Activated CD4-positive, alpha-beta T cell treated with anti-CD3 and anti-CD28 coated beads, Interleukin-2, Interleukin-6, amounts not matched to agents 100 ng/mL and 50 ng/mL, durations not matched to agents 16 hours and 8 hours (primary cell): ENCODE measurements around the gene AKR1C2.
"Not testable (repeated sequence)": the region's sequence is repeated elsewhere in the genome, so short reads cannot be mapped to it uniquely, and the experiment has no call there.

Source experiments
- DNase-seq: peaks from one replicate; pipeline ENCODE4 v3.0.0-alpha.2; 2020

AKR1C2 gene

GRCh38 chr10:5003127-5004029, at the start of gene AKR1C2:
TSS of gene AKR1C2 (minus strand) at chr10:5003857. CDS start at chr10:5003835, 22 bp downstream.
- DNase-seq = not testable (repeated sequence)

- not testable (repeated sequence) for DNase-seq
These were observed 49.4 kb upstream of the AKR1C2 start for GRCh38 chr10:5052951-5053500.

GRCh38 chr10:5047912-5048628, 44.4 kb upstream of the AKR1C2 start:
- DNase-seq = no peak

DNA sequence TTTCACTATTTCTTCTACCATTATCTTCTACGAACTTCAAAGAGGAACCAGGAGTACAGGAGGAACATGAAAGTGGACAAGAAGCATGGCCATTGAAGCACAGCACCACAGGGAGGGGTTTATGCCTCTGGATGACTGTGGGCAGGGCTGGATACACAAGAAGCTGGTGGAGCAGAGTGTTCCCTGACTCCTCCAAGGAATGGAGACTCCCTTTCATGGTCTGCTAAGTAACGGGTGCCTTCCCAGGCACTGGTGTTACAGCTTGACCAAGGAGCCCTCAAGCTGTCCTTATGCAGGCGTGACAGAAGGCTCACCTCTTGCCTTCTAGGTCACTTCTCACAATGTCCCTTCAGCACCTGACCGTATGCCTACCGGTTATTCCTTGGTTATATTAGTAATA, 43.4 kb upstream of the AKR1C2 start:
- DNase-seq = not testable (repeated sequence)

- no peak for DNase-seq
These were observed 42.8 kb upstream of the AKR1C2 start for GRCh38 chr10:5046410-5046809.

DNA sequence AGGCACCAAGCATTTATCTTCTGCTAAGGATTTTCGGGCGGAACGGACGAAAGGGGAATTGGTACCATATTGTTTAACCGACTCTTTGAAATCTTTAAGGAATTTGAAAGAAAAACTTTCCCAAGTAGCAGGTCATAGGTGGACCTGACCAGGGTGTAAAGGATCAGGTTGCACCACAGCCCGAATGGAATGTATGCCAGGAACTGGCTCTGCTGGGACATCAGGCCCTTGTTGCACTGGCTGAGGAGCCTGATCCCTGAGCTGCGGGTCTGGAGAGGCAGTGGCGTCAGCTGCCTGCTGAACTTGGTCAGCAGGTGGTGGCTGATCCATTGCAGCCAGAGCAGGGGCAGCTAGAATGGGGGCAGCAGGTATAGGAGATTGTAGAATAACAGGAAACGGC, 41.4 kb upstream of the AKR1C2 start:
- no peak for DNase-seq

GRCh38 chr10:5043716-5044115, 40.1 kb upstream of the AKR1C2 start:
- no peak for DNase-seq

GRCh38 chr10:5042922-5043321, 39.3 kb upstream of the AKR1C2 start:
- DNase-seq = no peak

GRCh38 chr10:5041471-5042023, 37.9 kb upstream of the AKR1C2 start:
- no peak for DNase-seq

- no peak for DNase-seq
These were observed 37.3 kb upstream of the AKR1C2 start for GRCh38 chr10:5040781-5041470.

DNA sequence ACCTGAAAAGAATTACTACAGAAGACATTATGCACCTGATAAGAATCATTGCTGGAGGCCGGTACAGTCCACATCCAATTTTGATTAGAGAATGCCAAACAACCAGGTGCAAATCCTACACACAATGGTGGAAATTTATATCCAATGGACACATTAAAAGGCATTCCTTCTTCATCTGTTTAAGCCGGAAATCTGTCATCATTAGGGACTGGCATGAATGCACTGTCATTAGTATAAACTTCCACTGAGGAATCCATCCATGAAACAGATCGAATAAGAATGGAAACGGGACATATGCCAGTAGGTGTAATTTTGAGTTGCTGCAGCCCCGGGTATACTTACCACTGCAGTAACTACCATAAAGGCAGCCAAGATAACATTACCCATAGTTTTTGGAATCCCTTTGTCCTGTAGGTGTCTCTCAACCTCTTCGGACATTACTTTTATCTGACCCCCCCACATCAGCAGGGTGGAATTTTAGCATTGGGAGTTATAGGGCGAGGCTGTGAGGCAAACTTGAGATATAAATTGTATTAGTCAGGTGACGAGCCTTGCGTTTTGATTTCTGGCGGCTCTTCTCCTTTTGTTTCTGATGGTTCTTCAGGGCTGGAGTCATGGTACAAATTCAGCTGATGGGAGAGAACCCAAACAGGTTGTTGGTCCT, 36.5 kb upstream of the AKR1C2 start:
- DNase-seq = no peak

DNA sequence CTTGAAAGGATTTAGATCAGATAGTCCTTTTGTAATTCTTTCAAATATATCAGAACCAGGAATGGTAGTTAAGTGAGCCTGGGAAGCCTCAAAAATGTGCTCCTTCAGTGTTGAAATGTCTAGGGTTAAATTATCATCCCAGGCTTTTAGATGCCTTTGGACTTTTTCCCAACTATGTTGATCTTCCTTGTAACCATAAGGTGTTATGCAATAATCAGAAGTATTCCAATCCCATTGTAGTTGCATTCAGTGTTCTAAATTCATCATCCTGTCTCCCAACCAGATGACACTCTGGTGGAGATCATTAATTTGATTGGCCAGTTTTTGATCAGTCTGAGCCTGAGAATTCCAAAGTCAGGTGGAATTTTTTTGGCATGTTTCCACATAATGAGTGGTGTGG, 35.1 kb upstream of the AKR1C2 start:
- no peak for DNase-seq

- no peak for DNase-seq
These were observed 34.4 kb upstream of the AKR1C2 start for GRCh38 chr10:5038101-5038500.

DNA sequence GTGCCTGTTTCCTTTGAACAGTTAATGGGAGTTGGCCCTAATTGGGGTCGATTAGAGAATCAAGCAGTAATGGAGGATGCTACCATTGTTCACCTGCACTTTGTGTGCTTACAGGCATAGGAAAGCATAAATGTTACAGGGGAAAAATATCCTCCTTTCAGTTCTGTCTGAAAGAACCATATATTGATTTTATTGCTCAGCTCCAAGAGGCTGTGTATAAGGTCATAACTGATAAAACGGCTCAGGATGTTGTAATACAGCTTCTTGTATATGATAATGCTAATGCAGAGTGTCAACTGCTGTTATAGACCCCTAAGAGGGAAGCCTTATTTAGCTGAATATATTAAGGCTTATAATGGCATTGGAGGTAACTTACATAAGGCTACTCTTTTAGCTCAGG, 32.9 kb upstream of the AKR1C2 start:
- DNase-seq = no peak

DNA sequence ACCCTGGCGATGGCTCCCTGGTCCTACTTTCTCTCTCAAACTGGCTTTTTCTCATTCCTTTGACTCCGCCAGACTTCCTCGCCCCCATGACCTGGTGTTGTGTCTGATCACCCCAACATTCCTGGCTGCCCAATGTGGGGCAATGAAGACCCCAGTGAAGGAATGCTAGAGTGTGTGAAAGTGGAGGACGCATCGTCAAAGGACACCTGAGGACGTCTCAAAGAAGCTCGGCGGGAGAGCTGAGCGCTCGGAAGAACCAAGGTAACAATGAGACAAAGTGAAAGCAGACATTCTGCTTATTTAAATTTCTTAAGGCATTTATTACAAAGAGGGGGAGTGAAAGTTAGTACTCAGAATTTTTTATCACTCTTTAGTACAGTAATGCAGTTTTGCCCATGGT, 31.7 kb upstream of the AKR1C2 start:
- DNase-seq = no peak

- no peak for DNase-seq
These were observed 30.9 kb upstream of the AKR1C2 start for GRCh38 chr10:5034588-5034987.

DNA sequence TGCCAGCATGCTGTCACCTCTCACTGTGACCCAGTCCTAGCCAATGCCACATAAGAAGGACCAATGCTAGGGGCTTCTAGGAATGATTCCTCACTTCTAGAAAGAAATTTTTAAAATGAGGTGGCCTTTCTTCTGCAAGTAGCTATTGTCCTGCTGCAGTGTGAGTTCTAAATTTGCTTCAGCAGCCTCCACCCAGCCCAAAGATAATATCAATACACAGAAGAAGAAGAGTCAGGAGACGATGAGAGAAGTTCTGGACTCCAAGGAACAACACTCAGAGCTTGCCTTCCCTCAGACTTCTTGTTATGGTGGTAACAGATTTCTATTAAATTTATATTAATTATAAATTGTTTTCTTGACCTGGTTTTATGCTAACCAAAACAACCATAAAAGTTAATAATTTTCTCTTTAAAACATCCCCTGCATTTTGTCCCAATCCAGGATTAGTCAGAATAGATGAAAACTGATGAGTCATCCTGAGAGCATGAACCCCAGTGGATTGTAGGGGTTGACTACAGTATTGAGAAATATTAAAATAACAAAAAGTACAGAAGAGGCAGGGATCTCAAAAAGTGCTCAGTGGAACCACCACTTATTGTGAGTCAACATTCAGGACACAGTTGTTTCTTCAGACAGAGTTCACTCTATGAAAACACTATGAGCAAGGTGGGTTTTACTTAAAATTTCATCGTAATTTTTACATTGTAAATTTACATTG, 29.6 kb upstream of the AKR1C2 start:
- DNase-seq = no peak

DNA sequence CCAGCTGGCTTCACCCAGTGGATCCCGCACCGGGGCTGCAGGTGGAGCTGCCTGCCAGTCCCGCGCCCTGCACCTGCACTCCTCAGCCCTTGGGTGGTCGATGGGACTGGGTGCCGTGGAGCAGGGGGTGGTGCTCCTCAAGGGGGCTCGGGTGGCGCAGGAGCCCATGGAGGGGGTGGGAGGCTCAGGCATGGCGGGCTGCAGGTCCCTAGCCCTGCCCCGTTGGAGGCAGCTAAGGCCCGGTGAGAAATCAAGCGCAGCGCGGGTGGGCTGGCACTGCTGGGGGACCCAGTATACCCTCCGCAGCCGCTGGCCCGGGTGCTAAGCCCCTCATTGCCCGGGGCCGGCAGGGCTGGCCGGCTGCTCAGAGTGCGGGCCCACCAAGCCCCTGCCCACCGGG, 28.8 kb upstream of the AKR1C2 start:
- not testable (repeated sequence) for DNase-seq

GRCh38 chr10:5031588-5031987, 27.9 kb upstream of the AKR1C2 start:
- DNase-seq = not testable (repeated sequence)

DNA sequence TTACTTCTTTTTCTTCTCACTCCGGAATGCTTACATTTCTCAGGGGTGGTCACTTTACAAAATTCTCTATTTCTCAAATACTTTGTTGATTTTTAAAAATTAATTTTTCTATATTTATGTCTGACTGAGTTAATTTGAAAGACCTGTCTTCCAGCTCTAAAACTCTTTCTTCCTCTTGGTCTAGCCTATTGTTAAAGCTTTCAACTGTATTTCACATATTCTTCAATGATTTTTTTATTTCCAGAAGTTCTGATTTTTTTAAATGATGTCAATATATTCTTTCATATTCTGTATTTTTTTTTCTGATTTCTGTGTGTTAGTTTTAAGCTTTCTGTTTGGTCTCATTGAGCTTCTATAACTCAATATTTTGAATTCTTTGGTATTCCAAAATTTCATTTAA, 27.3 kb upstream of the AKR1C2 start:
- DNase-seq = no peak

DNA sequence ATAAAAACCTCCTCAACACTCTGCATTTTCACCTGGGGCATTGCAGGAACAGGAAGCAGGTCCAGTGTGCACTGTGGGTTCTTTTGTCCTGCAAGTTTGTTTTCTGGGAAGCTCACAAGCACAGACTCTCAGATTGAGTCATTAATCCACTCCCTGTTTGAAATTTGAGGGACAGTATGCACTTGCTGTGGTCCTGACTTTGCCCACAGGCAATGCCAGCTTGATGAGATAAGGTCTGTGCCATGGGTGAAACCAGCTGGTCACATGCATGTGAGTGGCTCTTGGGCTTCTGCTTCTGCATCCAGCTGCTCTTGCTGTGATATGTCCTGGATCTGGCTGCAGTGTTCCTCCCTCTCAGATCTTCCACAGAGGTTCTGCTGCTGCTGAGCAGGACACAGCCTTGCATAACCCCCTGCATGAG, 21.8 kb upstream of the AKR1C2 start:
- DNase-seq = not testable (repeated sequence)
